CD4-positive, alpha-beta T cell treated with Interleukin-21 for 1 hour (primary cell): Measurements from ENCODE around the gene AIPL1.

Experiments used
- DNase-seq: peaks from one replicate; pipeline ENCODE4 v3.0.0-alpha.2; 2020

Gene AIPL1

DNA sequence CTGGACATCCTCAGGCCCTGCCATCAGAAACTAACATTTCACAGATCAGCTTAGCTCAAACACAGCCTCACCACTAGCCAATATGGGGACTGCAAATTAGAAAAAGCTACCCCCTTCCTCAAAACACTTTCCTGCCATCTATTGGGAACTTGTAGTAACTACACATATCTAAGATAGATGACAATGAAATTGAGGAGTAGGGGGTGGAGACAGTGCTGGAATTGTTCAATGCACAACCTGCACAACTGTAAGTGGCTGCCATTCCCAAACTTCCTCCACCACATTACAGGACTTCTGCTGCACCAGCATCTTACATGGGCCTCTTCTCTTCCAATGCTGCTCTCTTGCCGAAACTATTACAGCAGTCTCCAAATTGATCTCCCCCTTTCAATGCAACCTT, 21.9 kb downstream of the AIPL1 start:
- DNase-seq = peak; percentile 12

DNA sequence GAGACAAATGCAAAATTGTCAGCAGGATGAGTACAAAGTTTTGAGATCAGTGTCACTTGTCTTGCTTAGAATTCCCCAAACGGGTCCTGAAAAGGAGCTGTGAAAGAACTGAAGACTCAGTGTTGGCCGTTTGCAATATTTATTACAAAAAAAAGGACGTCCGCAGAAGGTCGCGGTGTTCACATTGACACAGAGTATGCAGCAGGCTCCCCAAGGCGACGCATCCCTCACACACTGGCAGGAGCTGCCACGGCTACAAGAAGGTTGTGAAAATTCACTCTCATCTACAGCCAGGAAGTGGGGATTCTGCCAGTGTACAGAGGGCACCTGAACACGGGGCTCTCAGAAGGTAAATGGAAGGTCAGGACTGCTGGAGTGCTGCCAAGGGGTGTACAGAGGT, 26.2 kb downstream of the AIPL1 start:
- no peak for DNase-seq

DNA sequence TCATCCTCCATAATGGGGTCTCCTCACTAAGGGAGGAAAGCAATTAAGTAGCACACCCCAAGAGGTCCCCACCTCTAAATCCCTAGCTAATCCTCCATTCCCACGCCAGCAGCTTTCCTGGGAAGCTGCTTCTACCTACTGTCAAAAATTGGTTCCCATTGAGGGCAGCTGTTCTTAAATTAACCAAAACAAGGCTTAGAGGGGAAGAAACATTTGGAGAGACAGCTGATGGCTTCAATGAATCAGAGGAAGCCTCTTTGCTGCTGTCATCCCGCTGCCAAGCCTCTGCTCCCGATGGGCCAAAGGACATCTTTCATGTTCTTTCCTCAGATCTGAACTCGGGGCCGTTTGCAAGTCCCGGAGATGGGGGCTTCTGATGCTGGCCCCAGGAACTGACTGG, 26.6 kb downstream of the AIPL1 start:
- DNase-seq = no peak

DNA sequence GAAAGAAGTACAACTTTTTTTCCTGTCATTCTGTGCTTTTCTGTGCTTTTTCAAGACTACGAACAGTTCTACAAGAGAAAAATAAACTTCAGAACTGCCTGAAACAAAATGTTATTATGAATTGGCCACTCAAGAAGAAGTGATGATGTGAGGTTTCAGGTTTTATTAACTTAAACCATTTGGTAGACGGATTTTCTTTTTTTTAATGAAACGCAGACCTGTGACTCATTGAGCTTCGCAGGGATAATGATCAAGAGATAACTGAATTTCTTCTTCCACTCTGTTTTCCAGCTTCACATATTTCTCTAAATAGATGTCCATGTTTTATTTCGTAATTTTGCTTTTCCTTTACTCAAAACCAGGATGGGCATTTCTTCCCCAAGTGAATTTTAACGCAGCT, 32.7 kb downstream of the AIPL1 start:
- DNase-seq = no peak

DNA sequence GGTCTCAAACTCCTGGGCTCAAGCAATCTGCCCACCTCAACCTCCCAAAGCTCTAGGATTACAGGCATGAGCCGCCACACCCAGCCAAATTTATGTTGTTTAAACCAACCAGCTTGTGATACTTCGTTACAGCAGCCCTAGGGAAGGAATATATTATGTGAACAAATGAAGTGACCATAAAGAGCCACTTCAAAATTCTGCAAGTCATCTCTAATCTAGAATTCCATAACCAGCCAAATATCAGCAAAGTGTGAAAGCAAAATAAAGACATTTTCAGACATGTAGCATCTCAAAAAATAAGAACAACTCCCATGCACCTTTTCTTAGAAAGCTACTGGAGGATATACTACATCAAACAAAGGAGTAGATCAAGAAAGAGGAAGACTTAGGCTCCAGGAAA, 36.0 kb downstream of the AIPL1 start:
- DNase-seq = no peak

DNA sequence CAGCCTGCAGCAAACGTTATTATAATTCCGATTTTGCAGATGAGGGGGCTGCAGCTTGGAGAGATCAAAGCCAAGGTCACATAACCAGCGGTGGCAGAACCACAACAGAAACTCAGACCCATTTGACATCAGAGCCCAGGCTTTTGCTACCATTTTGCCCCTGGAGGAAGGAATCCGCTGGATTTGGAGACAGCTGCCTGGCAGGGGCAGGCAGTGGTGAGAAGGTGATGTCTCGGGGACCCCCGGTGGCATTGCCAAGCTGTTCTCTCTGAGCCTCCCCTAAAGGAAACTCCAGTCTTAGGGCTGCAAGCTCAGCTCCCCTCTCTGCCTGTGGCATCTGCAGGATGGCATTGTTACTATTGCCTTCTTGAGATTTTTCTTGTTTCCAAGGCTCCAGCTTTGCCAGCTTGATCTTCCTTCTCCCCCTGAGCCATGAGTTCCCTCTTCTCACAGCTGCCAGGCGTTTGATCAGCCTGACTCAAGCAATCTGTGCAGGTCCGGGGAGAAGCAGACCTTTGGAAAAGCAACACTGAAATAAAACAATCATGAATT, 40.8 kb downstream of the AIPL1 start:
- no peak for DNase-seq

DNA sequence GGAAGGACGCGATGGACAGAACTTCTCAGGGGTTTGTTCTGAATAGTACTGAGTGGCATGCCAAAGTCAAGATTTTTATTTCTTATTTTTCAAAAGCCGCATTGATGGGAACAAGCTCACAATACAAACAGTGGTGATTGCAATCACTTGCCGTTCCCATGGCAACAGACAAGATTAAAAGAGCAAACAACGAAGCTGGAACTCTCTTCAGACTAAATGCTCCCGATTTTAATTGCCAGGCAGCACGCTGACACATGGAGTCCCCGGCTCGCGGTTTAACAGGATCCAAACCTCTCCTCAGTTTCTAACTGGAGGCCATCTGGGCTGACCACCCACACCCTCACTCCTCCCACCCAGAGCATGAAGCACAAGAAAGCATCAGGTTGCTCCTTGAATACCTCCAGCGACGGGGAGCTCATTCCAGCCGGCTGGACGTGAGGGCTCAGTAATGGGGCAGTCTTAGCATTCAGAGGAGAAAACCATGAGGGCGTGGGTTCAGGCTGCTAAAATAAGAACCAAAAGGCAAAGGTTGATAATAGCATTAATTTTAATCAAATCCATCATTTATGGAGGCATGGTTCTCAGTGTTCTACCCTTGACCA, 41.5 kb downstream of the AIPL1 start:
- DNase-seq = no peak

DNA sequence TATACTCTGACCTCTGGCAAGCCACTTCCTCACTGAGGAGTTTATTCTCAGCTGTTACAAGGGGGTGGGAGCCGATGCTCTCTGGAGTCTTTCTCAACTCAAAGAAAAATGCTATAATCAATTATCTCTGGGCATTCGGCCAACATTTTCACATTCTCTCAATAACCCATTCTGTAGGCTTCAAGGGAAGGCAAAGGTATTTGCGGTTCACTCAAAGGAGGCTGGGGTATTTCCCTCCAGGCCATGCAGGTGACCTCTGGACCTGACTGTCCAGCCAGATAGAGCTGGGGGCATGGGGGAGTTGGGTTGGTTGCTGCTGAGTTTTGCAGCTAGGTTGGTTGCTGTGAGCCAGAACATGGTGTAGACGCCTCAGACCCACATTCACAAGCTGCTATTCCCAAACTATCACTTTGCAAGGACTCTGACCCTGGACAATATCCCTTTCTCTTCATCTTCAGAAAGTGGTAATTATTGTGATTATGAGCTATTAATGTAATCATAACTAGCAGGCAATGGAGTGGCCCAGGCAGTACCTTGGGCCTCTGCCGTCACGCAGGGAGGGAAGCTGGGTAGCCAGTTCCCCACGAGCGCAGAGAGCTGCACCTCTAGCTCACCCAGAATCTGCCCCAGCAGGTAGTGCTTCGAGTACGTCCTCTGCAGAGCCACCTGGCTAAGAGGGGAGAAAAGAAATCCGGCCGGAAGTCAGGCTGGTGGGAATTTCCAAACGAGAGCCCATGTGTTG, 42.1 kb downstream of the AIPL1 start:
- DNase-seq = no peak

DNA sequence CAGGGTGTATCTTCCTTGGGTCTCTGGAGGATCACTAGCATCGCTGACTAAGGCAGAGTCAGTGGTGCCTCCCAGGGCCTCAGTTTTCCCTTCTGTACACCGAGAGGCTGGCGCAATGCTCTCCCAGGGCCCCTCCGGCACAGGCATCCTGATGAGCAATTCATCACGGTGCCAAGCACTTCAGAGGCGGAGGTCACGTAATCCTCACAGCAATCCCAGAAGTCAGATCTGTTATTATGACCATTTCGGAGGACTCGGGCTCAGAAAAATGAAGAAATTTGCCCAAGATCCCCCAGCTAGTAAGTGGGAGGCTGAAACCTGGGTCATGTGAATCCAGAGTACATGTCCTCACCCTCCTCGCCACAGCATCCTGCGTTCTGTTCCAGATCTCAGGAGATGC, 46.5 kb downstream of the AIPL1 start:
- no peak for DNase-seq

DNA sequence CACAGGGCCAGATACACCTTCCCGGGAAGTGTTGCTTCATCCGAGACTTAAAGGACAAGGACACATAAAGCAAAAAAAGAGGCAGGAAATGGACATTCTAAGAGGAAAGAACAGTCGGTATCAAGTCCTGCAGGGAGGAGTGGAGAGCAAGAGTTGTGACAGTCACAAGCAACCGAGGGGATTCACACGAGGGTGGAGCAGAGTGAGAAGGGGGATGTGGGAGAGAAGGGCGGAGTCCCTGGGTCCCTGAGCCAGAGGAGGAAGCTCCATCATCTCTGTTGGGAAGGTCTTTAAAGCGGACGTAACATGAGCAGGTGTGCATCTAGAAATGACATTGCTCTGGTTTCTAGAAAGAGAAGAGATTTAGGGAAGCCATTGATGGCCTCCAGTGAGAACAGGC, 47.1 kb downstream of the AIPL1 start:
- DNase-seq = no peak

DNA sequence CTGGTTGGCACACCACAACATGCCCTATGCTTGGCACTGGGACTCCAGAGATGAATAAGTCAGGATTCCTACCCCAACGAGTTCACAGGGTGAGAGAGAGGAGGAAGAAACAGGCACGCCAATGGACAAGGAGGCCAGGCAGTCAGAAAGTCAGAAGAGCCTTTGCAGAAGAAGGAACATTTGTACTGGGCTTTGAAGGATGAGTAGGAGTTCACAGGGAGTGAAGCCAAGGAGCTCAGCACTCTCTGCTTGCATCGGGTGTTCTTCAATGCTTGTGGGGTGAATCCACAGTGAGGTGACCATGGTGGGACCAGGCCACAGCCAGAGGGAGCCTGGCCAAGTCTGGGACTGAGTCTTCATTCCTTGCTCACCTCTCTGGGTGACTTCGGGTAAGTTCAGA, 47.5 kb downstream of the AIPL1 start:
- no peak for DNase-seq

DNA sequence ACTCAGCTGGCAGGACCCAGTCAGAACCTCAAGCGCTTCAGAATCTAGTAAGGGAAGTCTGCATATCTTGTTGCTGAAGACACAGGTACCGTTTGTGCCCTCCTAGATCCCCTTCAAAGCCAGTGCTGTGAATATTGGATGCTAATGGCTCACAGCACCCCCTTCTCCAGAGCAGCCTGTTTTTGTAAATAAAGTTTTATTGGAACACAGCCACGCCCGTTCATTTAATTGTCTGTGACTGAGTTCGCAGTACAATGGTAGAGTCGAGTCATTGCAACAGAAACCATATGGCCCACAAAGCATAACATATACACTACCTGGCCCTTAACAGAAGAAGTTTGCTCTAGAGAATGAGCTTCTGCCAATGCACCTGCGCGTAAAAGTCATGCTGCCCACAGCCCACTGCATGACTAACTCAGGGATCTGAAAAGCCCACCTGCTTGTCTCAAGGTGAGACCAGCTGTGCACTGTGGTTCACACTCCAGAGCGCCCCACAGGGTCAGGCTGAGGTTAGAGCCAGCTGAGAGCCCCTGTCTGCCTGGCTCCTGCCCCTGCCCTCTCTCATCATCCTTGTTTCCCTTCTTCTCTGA, 48.8 kb downstream of the AIPL1 start:
- no peak for DNase-seq

DNA sequence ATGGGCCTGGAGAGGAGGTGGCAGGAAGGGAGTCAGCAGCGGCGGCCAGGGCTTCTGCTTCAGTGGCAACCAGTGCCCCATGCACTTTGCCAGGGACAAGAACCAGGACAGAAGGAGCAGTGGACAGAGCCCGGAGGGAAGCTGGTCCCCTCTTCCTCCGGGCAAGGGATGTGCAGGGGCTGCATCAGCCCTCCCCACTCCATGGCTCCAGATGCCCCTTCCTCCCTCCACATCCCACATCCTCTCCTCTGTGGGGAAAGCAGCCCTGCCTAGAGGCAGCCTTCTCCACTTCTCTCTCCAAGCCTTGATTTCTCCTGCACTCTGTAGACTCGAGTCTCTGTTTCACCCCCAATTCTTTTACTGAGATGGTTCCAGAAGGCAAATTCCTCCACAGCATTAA, 50.4 kb downstream of the AIPL1 start:
- no peak for DNase-seq

DNA sequence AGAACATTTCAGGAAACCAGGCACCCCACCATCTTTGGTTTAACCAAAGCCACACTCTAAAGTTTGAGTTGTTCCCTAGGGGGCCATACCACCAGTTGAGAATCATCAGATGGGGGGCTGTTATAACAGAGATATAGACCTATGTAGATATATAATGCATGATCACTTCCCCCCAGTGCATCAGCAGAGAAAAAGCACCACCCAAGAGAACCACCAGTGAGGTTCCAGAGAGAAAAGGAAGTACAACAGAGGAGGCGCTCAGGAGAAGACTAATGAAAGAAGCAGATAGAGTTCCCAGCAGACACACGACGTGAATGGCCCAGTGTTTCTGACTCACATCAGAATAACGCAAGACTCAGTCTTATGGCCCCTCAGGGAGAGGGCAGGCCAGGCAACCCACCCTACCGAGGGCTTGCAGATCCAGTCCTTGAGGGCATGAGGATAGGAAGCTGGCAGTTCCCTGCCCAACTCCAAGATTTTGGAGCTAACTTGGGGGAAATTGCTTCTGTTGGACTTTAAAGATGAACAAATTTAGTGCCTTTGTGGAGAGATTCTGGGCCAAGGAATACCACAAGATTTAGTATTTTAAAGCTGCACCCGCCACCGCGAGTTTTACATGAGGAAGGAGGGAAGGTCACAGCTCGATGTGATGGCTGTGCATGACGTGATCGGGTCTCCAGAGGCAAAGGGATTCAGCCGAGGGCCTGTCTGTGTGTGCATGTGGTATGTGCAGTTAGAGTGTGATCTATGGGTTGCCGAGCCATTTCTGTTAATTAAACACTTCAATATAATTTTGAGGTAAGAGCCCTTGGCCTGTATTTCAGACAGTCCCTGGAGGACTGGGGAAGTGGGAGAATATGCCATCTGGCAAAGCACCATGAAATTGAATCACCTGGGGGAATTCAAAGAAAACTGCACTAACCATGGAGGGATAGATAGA, 53.1 kb downstream of the AIPL1 start:
- no peak for DNase-seq

DNA sequence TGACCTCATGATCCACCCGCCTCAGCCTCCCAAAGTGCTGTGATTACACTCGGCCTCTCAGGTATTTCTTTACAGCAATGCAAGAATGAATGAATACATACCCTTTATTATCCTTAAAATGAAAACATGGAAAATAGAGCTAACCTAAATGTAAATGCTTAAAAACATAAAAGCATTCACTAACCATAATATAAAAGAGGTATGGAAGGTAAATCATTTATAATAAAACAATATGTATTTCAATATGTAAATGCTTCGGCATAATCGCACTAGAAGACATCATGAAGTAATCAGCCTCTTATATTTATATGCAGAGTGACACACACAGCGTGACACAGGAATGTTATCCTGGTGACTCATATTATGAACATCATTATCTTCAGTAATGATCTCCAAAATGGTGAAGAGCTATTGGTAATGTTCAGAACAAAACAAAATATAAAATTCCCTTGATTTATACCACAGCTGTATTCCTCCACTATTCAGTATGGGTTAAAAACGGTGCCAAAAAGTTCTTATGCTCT, 53.9 kb downstream of the AIPL1 start:
- DNase-seq = no peak

DNA sequence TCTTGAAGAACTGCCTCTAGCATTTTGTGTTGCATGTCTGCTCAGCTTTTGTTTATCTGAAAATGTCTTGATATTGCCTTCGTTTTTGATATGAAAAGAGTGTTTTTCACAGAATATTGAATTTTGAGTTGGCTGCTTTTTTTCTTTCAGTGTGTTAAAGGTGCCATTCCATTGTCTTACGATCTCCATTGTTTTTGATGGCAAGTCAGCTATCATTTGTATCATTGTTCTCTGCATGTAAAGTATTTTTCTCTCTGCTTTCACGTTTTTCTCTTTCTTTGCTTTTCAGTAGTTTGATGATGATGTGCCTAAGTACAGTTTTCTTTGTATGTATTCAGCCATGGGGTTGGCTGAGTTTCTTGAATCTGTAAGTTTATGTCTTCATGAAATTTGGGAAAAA, 57.0 kb downstream of the AIPL1 start:
- no peak for DNase-seq

DNA sequence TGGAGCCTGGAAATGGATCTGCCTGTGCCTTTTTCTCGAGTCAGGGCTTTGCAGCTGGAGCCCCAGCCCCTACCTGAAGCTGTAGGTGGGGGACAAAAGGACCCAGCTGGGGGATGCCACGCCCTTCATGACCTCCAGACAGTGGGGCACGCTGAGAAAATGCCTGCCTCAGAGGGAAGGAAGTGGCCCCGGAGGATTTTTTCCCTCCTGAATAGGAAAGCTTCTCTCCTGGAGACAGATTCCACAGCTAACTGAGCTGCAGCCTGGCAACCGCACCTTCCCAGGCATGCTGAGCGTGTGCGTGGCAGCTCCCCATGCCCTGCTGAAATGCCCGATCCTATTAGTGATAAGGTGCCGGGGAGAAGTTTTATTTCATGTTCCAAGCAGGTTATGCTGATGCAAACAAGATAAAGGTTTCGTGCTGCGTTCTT, 58.0 kb downstream of the AIPL1 start:
- DNase-seq = no peak

DNA sequence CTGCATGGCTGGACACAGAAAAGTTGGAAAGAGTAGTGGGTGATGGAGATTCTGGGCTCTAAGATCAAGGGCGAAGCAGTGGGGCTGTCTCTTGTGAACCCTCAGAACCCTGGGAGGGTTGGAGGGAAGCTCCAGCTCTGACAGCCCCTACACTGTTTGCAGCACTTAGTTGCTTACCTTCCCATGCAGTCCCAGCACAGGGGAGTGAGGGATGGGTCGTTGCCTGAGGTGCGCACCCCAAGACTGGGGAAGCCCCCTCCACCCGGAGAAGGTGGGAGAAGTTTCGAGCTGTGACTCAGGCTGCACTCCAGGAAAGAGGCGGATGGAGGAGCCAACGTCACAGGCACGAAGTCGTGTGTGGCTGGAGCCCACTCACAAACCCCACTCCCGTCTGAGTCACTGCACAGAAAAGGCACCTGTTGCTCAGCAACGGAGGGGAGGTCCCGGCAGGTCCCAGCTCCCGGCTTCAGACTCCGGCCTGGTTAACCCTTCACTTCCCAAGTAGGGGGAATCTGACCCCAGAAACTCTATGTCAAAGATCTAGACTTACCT, 60.1 kb downstream of the AIPL1 start:
- no peak for DNase-seq

DNA sequence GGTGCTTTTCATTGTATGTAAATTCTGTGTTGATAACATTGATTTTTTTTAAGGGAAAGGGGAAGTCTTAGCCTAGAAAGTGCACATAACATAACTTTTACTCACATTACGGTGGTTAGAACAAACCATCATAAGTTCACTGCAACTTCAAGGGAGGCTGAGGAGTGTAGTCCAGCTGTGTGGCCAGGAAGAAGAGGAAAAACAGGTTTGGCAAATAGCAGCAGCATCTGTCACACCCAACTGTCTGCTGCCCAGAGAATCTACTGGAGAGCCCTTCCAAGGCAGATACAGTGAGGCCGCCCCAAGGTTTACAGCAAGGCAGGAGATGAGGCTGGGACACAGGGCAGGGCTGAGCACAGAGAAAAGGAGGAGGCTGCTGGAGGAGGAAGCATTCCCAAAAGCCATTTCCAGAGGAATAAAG, 60.6 kb downstream of the AIPL1 start:
- DNase-seq = no peak
